Loucy (cell line): Measurements from ENCODE around the gene NCOA7.
"Not testable (repeated sequence)": the region's sequence is repeated elsewhere in the genome, so short reads cannot be mapped to it uniquely, and the experiment has no call there.

ENCODE experiments used
- CTCF ChIP-seq: fragments of 200-600 bp; sonication (generic); conservative IDR thresholded peaks from 2 replicates; pipeline ENCODE4 v1.5.1; 2014; ENCODE audit warnings: mild to moderate bottlenecking, antibody characterized with exemption, low read length
- EZH2phosphoT487 ChIP-seq: fragments of 200-600 bp; IDR thresholded peaks from 2 replicates; pipeline ENCODE4 v1.6.1; 2018; ENCODE audit warnings: antibody characterized with exemption, mild to moderate bottlenecking, moderate library complexity, borderline replicate concordance

DNA sequence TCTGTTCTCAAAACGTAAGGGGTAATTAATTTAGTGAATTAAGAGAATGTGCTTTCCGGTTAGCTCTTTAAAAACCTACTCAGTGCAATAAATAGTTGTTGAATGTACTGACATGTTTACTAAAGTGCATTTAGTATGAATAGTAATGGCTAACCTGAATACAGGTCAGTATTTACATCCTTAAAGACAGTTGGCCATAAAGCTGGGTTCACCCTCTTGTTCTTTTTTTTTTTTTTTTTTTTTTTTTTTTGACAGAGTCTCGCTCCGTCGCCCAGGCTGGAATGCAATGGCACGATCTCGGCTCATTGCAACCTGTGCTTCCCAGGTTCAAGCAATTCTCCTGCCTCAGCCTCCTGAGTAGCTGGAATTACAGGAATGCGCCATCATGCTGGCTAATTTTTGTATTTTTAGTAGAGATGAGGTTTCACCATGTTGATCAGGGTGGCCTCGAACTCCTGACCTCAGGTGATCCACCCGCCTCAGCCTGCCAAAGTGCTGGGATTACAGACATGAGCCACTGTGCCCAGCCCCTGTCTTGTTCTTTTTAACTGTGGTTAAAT is 14.2 kb downstream of the NCOA7 start:
- TF ChIP-seq CTCF, EZH2phosphoT487: not testable (repeated sequence)
